ENCODE results near the gene PIGU. TPM values are rescaled to one million over a fixed set of nuclear protein-coding genes. Genes with fewer than 3 reads are reported as not detected.

PIGU gene
- polyA plus RNA-seq, 3 donors, result 5.8 to 11.3 (median 10.9) TPM

GRCh38 chr20:34517114-34517505 is 159.8 kb downstream of the PIGU start:
- peaks cover 61% of the 10 kb centered on the region for H3K79me2 ChIP-seq (ENCODE audit: insufficient read depth, low read length)
- H3K36me3 ChIP-seq (replicated peaks in 1 of 2; ENCODE audit: control insufficient read depth in 1 of 2, insufficient read depth in 2 of 2, low read length in 2 of 2), result peaks cover under 1 to 26% of the 10 kb centered on the region in 2 donors
- peak in 1 of 3 donors; percentile 26 for DNase-seq
- H3K9ac ChIP-seq (ENCODE audit: insufficient read depth, low read length, poor library complexity, severe bottlenecking), result peak overlapping the region; percentile 90
- H3K27ac Mint-ChIP-seq, result peak overlapping the region in 6 of 7 donors; percentile 89 to 98 (median 96)
- no CpG with 5 or more reads among the region's 3 CpGs for WGBS (ENCODE audit: insufficient coverage)
- H3K4me3 Mint-ChIP-seq, result peak overlapping the region; percentile 97 to 99
- peak overlapping the region; percentile 98 for H3K4me2 ChIP-seq (replicated peaks; ENCODE audit: extremely low read depth, low read length, poor library complexity, severe bottlenecking)
- H4K20me1 ChIP-seq (ENCODE audit: insufficient read depth, low read length), result peaks cover 36% of the 10 kb centered on the region
- peaks cover 0 to 2% (median 2%) of the 10 kb centered on the region in 3 donors for H3K27me3 Mint-ChIP-seq (ENCODE audit: low read depth in 3 of 3)
- H3K9me3 Mint-ChIP-seq, result peaks cover 0 to 5% (median 0%) of the 10 kb centered on the region in 7 donors
- peak overlapping the region; percentile 99 for H2AFZ ChIP-seq (ENCODE audit: insufficient read depth, low read depth, low read length, poor library complexity, severe bottlenecking)
- intact Hi-C loops (cut with micrococcal nuclease), result no loop called here
- H3K4me3 ChIP-seq (replicated peaks in 1 of 3; ENCODE audit: low read depth in 2 of 3, low read length in 3 of 3), result peak overlapping the region; percentile 84 to 98 (median 93)
- H3K27ac ChIP-seq (ENCODE audit: low read depth in 1 of 2, low read length in 2 of 2), result peak overlapping the region; percentile 59 to 85
- H3K4me1 ChIP-seq (ENCODE audit: control insufficient read depth in 1 of 2, insufficient read depth in 2 of 2, low read length in 2 of 2), result peaks cover 12 to 21% of the 10 kb centered on the region in 2 donors
- H3K4me1 Mint-ChIP-seq, result peaks cover 27% of the 10 kb centered on the region
- H3K27me3 ChIP-seq (ENCODE audit: control insufficient read depth in 2 of 2, insufficient read depth in 2 of 2, low read length in 2 of 2), result no peaks in the 10 kb centered on the region
- peaks cover 12 to 29% of the 10 kb centered on the region in 2 donors for H3K36me3 Mint-ChIP-seq
- no peak for TF ChIP-seq CTCF (IDR thresholded peaks at IDR 0.05)
- no peaks in the 10 kb centered on the region for H3K9me3 ChIP-seq (replicated peaks in 1 of 2; ENCODE audit: control insufficient read depth in 1 of 2, insufficient read depth in 1 of 2, low read length in 2 of 2)

GRCh38 chr20:34516247-34517113 is 160.4 kb downstream of the PIGU start, which contains the start of gene DYNLRB1:
TSS of gene DYNLRB1 (plus strand) at chr20:34516422. CDS start at chr20:34516459, 37 bp downstream.
- peaks cover 0 to 5% (median 0%) of the 10 kb centered on the region in 7 donors for H3K9me3 Mint-ChIP-seq
- under 1% methylated on average over 54 of the region's 59 CpGs for WGBS (ENCODE audit: insufficient coverage)
- H3K79me2 ChIP-seq (ENCODE audit: insufficient read depth, low read length), result peaks cover 55% of the 10 kb centered on the region
- H3K9me3 ChIP-seq (replicated peaks in 1 of 2; ENCODE audit: control insufficient read depth in 1 of 2, insufficient read depth in 1 of 2, low read length in 2 of 2), result no peaks in the 10 kb centered on the region
- peaks cover 8 to 23% of the 10 kb centered on the region in 2 donors for H3K36me3 Mint-ChIP-seq
- peak within 1 kb of the TSS; percentile 89 to 98 (median 97) for H3K27ac Mint-ChIP-seq
- peaks cover 30% of the 10 kb centered on the region for H4K20me1 ChIP-seq (ENCODE audit: insufficient read depth, low read length)
- peaks cover 0 to 2% (median 2%) of the 10 kb centered on the region in 3 donors for H3K27me3 Mint-ChIP-seq (ENCODE audit: low read depth in 3 of 3)
- peak within 1 kb of the TSS; percentile 59 to 85 for H3K27ac ChIP-seq (ENCODE audit: low read depth in 1 of 2, low read length in 2 of 2)
- peak within 1 kb of the TSS; percentile 84 to 98 (median 93) for H3K4me3 ChIP-seq (replicated peaks in 1 of 3; ENCODE audit: low read depth in 2 of 3, low read length in 3 of 3)
- H3K4me3 Mint-ChIP-seq, result peak within 1 kb of the TSS; percentile 97 to 99
- H3K4me1 ChIP-seq (ENCODE audit: control insufficient read depth in 1 of 2, insufficient read depth in 2 of 2, low read length in 2 of 2), result peaks cover 12 to 21% of the 10 kb centered on the region in 2 donors
- H3K4me1 Mint-ChIP-seq, result peaks cover 27% of the 10 kb centered on the region
- peak within 1 kb of the TSS; percentile 90 for H3K9ac ChIP-seq (ENCODE audit: insufficient read depth, low read length, poor library complexity, severe bottlenecking)
- TF ChIP-seq CTCF (IDR thresholded peaks at IDR 0.05), result no peak
- intact Hi-C loops (cut with micrococcal nuclease), result no loop called here
- peak; percentile 85 to 96 (median 90) for DNase-seq
- H3K36me3 ChIP-seq (replicated peaks in 1 of 2; ENCODE audit: control insufficient read depth in 1 of 2, insufficient read depth in 2 of 2, low read length in 2 of 2), result peaks cover 3 to 26% of the 10 kb centered on the region in 2 donors
- no peaks in the 10 kb centered on the region for H3K27me3 ChIP-seq (ENCODE audit: control insufficient read depth in 2 of 2, insufficient read depth in 2 of 2, low read length in 2 of 2)
- peak within 1 kb of the TSS; percentile 99 for H2AFZ ChIP-seq (ENCODE audit: insufficient read depth, low read depth, low read length, poor library complexity, severe bottlenecking)
- peak within 1 kb of the TSS; percentile 98 for H3K4me2 ChIP-seq (replicated peaks; ENCODE audit: extremely low read depth, low read length, poor library complexity, severe bottlenecking)
